ENCODE measurements around the gene EPM2A. TPM values are rescaled to one million over a fixed set of nuclear protein-coding genes. Genes with fewer than 3 reads are reported as not detected.

The EPM2A gene
- total and polyA plus RNA-seq, 2 of the 4 experiments (the other 2 are of a cell fraction): 2.1 to 4.5 TPM

- Histone ChIP-seq H3K9me3 (ENCODE audit: control insufficient read depth, insufficient read depth, low read length) (no peaks in the 10 kb centered on the region), H2AFZ (replicated peaks; ENCODE audit: low read length, poor library complexity) (no peak overlapping the region), H3K18ac (ENCODE audit: low read depth, low read length) (no peak overlapping the region), H3K4me1 (ENCODE audit: control insufficient read depth, insufficient read depth, low read length) (peaks cover 6% of the 10 kb centered on the region), H2BK120ac (ENCODE audit: low read depth, low read length) (no peak overlapping the region), H3K4me2 (ENCODE audit: low read depth, low read length) (no peak overlapping the region), H3K4me3 (ENCODE audit: insufficient read depth, low read depth, low read length) (no peak overlapping the region), H3K23ac (ENCODE audit: low read depth, low read length) (no peak overlapping the region), H4K20me1 (ENCODE audit: insufficient read depth, low read length) (no peaks in the 10 kb centered on the region), H3K36me3 (ENCODE audit: control insufficient read depth, insufficient read depth, low read length) (no peaks in the 10 kb centered on the region), H4K8ac (ENCODE audit: low read depth in 2 of 2, low read length in 2 of 2) (no peak overlapping the region), H2AK9ac (replicated peaks; ENCODE audit: low read depth, low read length, poor library complexity) (no peak overlapping the region), H3K27me3 (ENCODE audit: control insufficient read depth, insufficient read depth, low read length) (no peaks in the 10 kb centered on the region), H2AK5ac (ENCODE audit: low read depth, low read length) (no peak overlapping the region), H3K27ac (ENCODE audit: insufficient read depth, low read length) (no peak overlapping the region), H4K5ac (ENCODE audit: low read depth, low read length) (no peak overlapping the region), H2BK15ac (ENCODE audit: low read depth, low read length) (no peak overlapping the region), H2BK20ac (ENCODE audit: low read depth, low read length) (no peak overlapping the region), H3K14ac (replicated peaks; ENCODE audit: low read depth, low read length) (no peak overlapping the region), H3K9me1 (ENCODE audit: insufficient read depth, low read length) (no peaks in the 10 kb centered on the region), H3K79me1 (ENCODE audit: low read depth in 1 of 2, low read length in 2 of 2) (peaks cover 0 to 4% of the 10 kb centered on the region in 2 experiments; a peak in 1 of 4 replicates), H4K91ac (ENCODE audit: insufficient read depth, low read depth, low read length) (no peak overlapping the region), H3K9ac (ENCODE audit: low read depth, low read length) (no peak overlapping the region), H2BK5ac (ENCODE audit: low read depth, low read length, poor library complexity, severe bottlenecking) (no peak overlapping the region), H3K4ac (ENCODE audit: low read depth, low read length) (no peak overlapping the region), H3K56ac (ENCODE audit: extremely low read depth, insufficient read depth, low read length) (no peak overlapping the region)
- intact Hi-C loops (cut with micrococcal nuclease) (no loop called here), in situ Hi-C loops (cut with MboI; ENCODE audit: low sequenced_read_pairs) (no loop called here), dilution Hi-C loops (cut with HindIII; ENCODE audit: low sequenced_read_pairs, unreplicated experiment) (no loop called here)
- CTCF ChIA-PET: no interaction called here
- no TSS peak for BruUV-seq (replicated peaks)
- ATAC-seq (ENCODE audit: low read depth): no peak
- no CpG with 5 or more reads among the region's 2 CpGs for WGBS, 2 experiments (ENCODE audit: extremely low coverage in 2 of 2, insufficient read length in 1 of 2)
- TF ChIP-seq NFE2L2 (IDR thresholded peaks at IDR 0.05; ENCODE audit: low read depth, low read length): no peak
- TF ChIP-seq, protein P1, sequence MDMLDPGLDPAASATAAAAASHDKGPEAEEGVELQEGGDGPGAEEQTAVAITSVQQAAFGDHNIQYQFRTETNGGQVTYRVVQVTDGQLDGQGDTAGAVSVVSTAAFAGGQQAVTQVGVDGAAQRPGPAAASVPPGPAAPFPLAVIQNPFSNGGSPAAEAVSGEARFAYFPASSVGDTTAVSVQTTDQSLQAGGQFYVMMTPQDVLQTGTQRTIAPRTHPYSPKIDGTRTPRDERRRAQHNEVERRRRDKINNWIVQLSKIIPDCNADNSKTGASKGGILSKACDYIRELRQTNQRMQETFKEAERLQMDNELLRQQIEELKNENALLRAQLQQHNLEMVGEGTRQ (IDR thresholded peaks at IDR 0.05; ENCODE audit: low read depth, low read length): no peak
- no peak for TF ChIP-seq MAZ (IDR thresholded peaks at IDR 0.05; ENCODE audit: borderline replicate concordance, low read depth, low read length)
- no peak for TF ChIP-seq MXI1 (IDR thresholded peaks at IDR 0.05; ENCODE audit: borderline replicate concordance, low read depth, low read length)
- TF ChIP-seq POLR2A (IDR thresholded peaks at IDR 0.05; ENCODE audit: low read depth, low read length): no peak
- no peak for TF ChIP-seq ELK1 (IDR thresholded peaks at IDR 0.05; ENCODE audit: borderline replicate concordance, low read depth, low read length)
- TF ChIP-seq CHD1 (IDR thresholded peaks at IDR 0.05; ENCODE audit: low read depth, low read length): no peak
- TF ChIP-seq RCOR1 (IDR thresholded peaks at IDR 0.05; ENCODE audit: insufficient replicate concordance, low read length): no peak
- TF ChIP-seq, protein P2, sequence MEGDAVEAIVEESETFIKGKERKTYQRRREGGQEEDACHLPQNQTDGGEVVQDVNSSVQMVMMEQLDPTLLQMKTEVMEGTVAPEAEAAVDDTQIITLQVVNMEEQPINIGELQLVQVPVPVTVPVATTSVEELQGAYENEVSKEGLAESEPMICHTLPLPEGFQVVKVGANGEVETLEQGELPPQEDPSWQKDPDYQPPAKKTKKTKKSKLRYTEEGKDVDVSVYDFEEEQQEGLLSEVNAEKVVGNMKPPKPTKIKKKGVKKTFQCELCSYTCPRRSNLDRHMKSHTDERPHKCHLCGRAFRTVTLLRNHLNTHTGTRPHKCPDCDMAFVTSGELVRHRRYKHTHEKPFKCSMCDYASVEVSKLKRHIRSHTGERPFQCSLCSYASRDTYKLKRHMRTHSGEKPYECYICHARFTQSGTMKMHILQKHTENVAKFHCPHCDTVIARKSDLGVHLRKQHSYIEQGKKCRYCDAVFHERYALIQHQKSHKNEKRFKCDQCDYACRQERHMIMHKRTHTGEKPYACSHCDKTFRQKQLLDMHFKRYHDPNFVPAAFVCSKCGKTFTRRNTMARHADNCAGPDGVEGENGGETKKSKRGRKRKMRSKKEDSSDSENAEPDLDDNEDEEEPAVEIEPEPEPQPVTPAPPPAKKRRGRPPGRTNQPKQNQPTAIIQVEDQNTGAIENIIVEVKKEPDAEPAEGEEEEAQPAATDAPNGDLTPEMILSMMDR (conservative IDR thresholded peaks at IDR 0.05; ENCODE audit: low read depth, low read length): no peak
- TF ChIP-seq RAD21 (IDR thresholded peaks at IDR 0.05; ENCODE audit: low read length): no peak
- no peak for TF ChIP-seq SMC3 (IDR thresholded peaks at IDR 0.05; ENCODE audit: low read depth, low read length)
- no peak for TF ChIP-seq RFX5 (IDR thresholded peaks at IDR 0.05; ENCODE audit: low read depth, low read length)
- TF ChIP-seq MAFK (IDR thresholded peaks at IDR 0.05; ENCODE audit: low read depth, low read length): no peak
- TF ChIP-seq FOS (IDR thresholded peaks at IDR 0.05; ENCODE audit: low read depth, low read length): no peak
- TF ChIP-seq CEBPB (IDR thresholded peaks at IDR 0.05; ENCODE audit: low read depth, low read length): no peak
- no peak for TF ChIP-seq BHLHE40 (IDR thresholded peaks at IDR 0.05; ENCODE audit: low read depth, low read length)
- POLR2A ChIA-PET (ENCODE audit: unreplicated experiment): no interaction called here
- DNase-seq: no peak
Observed at GRCh38 chr6:145690969-145691368, 44.4 kb downstream of the EPM2A start.
